Measurements from ENCODE around the gene MTSS2.

Gene MTSS2

GRCh38 chr16:70695331-70696070 lies 9.6 kb upstream of the MTSS2 start:
- H3K4me3 ChIP-seq (replicated peaks in 1 of 2; ENCODE audit: low read depth in 2 of 2, low read length in 2 of 2): no peak overlapping the region
- TF ChIP-seq CTCF (IDR thresholded peaks at IDR 0.05; ENCODE audit: low read depth, low read length): no peak
- peak in 1 of 2 donors; percentile 42 for DNase-seq (ENCODE audit: low read depth in 2 of 2)

GRCh38 chr16:70694868-70695218 lies 9.0 kb upstream of the MTSS2 start:
- TF ChIP-seq CTCF (IDR thresholded peaks at IDR 0.05; ENCODE audit: low read depth, low read length): no peak
- no peak overlapping the region for H3K4me3 ChIP-seq (replicated peaks in 1 of 2; ENCODE audit: low read depth in 2 of 2, low read length in 2 of 2)
- no peak for DNase-seq (ENCODE audit: low read depth in 2 of 2)

- no peak overlapping the region for H3K4me3 ChIP-seq (replicated peaks in 1 of 2; ENCODE audit: low read depth in 2 of 2, low read length in 2 of 2)
- no peak for TF ChIP-seq CTCF (IDR thresholded peaks at IDR 0.05; ENCODE audit: low read depth, low read length)
- DNase-seq (ENCODE audit: low read depth in 2 of 2): peak; percentile 83
Measured at GRCh38 chr16:70694088-70694867, 8.4 kb upstream of the MTSS2 start.

GRCh38 chr16:70692873-70693671 lies 7.2 kb upstream of the MTSS2 start:
- DNase-seq (ENCODE audit: low read depth in 2 of 2): peak in 1 of 2 donors; percentile 53
- TF ChIP-seq CTCF (IDR thresholded peaks at IDR 0.05; ENCODE audit: low read depth, low read length): no peak
- H3K4me3 ChIP-seq (replicated peaks in 1 of 2; ENCODE audit: low read depth in 2 of 2, low read length in 2 of 2): no peak overlapping the region

GRCh38 chr16:70692130-70692872 lies 6.4 kb upstream of the MTSS2 start:
- H3K4me3 ChIP-seq (replicated peaks in 1 of 2; ENCODE audit: low read depth in 2 of 2, low read length in 2 of 2): no peak overlapping the region
- no peak for DNase-seq (ENCODE audit: low read depth in 2 of 2)
- no peak for TF ChIP-seq CTCF (IDR thresholded peaks at IDR 0.05; ENCODE audit: low read depth, low read length)
